ENCODE data around the gene ATP5PO.
"Not testable (repeated sequence)": the region's sequence is repeated elsewhere in the genome, so short reads cannot be mapped to it uniquely, and the experiment has no call there.

Gene ATP5PO

DNA sequence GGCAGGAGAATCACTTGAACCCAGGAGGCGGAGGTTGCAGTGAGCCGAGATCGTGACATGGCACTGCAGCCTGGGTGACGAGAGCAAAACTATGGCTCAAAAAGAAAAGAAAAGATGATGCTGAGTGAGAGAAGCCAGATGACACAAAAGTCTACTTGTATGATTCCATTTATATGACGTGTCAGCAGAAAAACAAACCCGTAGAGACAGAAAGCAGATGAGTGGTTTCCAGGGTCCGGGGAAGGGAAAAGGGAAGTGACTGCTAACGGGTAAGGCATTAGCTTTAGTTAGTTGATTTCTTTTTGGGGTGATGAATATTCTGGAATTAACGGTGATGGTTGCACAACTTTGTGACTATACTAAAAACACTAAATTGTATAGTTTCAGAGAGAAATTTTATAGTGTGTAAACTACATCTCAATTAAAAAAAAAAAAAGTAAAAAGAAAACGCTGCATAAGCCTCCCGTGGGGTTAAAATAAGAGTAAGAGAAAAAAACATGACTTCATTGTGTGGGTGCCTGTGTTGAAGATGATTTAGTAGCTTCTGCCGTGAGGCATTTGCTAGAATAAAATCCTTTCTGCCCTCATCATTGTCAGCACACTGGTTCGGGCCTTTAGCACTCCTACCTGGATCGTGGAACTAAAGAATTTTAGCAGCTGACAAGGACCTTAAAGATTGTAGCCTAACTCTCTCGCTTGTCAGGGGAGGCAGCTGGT is 24.7 kb upstream of the ATP5PO start:
- DNase-seq (ENCODE audit: low spot score), result no peak

- no peak for DNase-seq (ENCODE audit: low spot score)
Observed at GRCh38 chr21:33939226-33939625, 23.6 kb upstream of the ATP5PO start.

- no peak for DNase-seq (ENCODE audit: low spot score)
Observed at GRCh38 chr21:33938381-33938780, 22.8 kb upstream of the ATP5PO start.

- no peak for DNase-seq (ENCODE audit: low spot score)
Observed at GRCh38 chr21:33937931-33938339, 22.3 kb upstream of the ATP5PO start.

GRCh38 chr21:33937146-33937545 is 21.5 kb upstream of the ATP5PO start:
- no peak for DNase-seq (ENCODE audit: low spot score)

DNA sequence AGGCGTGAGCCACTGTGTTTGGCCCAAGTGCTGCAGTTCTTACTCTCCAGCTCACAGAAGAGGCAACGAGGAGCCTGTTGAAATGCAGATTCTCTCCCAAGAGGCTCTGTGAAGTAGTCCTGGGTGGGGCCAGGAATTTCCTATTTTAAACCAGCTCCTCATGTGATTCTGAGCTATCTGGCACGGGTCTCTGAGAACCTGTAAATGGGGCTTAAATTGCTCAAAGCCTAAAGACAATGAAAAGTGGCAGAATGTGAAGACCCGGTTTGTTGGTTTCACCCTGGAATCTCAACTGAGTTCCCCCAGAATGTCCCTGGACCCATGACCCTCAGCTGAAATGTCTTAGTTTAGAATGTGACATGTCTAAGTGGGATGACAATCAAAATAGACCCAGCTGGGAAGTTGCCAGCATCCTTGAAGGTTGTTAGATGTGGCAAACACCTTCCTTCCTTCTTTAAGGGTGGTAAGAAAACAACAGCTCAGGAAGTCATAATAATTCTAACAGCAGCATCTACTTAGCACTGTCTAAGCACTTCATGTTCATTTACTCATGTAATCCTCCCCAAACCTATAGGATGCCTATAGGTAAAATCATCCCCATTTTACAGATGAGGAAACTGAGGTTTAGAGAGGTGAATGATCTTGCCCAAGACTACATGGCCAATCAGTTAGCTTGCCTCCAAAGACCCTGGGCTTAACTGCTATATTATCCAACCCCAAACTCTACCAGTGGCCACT is 20.9 kb upstream of the ATP5PO start:
- DNase-seq (ENCODE audit: low spot score), result no peak

DNA sequence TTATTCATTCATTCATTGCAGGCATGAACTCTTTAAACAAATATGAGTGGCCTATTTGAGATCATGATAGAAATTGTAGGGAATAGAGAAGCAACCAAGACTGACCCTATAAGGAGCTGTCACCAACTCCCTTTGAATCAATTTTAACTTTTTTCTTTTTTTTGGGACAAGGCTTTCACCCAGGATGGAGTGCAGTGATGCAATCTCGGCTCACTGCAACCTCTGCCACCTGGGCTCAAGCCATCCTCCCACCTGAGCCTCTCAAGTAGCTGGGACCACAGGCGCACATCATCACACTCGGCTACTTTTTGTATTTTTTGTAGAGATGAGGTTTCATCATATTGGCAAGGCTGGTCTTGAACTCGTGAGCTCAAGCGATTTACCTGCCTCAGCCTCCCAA is 17.1 kb upstream of the ATP5PO start:
- no peak for DNase-seq (ENCODE audit: low spot score)

DNA sequence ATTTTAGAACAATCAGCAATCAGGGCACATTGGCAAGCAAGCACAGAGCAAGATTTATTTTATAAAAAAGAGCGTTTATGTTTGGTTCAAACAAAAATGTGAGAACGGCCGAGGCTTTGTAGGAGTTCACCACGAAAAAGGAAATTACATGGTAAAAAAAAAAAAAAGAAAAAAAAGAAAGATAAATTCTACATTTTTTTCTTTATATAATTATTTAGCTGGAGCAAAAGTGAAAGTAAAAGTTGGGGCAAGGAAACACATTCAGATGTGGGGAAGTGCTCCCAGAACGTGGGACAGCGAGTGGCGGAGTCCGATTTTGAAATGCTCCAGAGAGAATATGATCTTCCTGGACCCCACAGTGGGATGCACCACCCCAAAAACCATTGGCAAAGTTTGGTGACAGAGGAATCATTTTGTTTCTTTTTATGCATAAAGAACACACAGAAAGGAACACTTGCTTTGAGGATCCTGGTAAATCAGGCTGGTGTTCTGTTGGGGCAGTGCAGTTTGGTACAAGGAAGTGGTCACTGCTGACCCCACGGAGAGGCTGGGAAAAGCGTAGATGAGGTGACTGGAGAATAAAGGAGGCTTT is 16.3 kb upstream of the ATP5PO start:
- no peak for DNase-seq (ENCODE audit: low spot score)

DNA sequence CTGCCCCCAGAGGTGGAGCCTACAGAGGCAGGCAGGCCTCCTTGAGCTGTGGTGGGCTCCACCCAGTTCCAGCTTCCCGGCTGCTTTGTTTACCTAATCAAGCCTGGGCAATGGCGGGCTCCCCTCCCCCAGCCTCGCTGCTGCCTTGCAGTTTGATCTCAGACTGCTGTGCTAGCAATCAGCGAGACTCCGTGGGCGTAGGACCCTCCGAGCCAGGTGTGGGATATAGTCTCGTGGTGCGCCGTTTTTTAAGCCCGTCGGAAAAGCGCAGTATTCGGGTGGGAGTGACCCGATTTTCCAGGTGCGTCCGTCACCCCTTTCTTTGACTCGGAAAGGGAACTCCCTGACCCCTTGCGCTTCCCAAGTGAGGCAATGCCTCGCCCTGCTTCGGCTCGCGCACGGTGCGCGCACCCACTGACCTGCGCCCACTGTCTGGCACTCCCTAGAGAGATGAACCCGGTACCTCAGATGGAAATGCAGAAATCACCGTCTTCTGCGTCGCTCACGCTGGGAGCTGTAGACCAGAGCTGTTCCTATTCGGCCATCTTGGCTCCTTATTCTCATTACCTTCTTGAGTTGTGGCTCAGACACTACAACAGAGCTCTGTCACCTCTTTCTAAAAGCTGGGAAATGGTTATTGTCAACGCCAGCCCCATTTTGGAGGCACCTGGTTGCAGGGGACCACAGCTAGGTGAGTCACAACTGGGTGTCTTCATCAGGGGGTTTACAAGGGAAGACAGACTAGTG is 15.6 kb upstream of the ATP5PO start:
- not testable (repeated sequence) for DNase-seq (ENCODE audit: low spot score)

DNA sequence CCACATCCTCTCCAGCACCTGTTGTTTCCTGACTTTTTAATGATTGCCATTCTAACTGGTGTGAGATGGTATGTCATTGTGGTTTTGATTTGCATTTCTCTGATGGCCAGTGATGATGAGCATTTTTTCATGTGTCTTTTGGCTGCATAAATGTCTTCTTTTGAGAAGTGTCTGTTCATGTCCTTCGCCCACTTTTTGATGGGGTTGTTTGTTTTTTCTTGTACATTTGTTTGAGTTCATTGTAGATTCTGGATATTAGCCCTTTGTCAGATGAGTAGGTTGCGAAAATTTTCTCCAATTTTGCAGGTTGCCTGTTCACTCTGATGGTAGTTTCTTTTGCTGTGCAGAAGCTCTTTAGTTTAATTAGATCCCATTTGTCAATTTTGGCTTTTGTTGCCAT is 10.6 kb upstream of the ATP5PO start:
- DNase-seq (ENCODE audit: low spot score), result not testable (repeated sequence)

DNA sequence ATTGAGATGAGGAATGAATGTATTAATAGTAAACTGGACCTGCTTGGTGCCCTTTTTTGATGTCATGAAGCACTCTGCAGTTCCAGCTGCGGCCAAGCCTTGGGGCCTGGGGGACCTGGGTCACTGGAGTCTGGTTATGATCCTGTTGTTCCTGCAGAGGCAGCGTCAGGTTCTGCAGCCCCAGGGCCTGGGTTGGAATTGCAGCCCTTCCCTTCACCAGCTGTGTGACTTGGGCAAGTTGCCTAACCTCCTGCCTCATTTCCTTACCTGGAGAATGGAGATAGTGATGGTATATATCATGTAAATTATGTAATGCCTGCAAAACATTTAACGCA is 9.1 kb upstream of the ATP5PO start:
- no peak for DNase-seq (ENCODE audit: low spot score)

DNA sequence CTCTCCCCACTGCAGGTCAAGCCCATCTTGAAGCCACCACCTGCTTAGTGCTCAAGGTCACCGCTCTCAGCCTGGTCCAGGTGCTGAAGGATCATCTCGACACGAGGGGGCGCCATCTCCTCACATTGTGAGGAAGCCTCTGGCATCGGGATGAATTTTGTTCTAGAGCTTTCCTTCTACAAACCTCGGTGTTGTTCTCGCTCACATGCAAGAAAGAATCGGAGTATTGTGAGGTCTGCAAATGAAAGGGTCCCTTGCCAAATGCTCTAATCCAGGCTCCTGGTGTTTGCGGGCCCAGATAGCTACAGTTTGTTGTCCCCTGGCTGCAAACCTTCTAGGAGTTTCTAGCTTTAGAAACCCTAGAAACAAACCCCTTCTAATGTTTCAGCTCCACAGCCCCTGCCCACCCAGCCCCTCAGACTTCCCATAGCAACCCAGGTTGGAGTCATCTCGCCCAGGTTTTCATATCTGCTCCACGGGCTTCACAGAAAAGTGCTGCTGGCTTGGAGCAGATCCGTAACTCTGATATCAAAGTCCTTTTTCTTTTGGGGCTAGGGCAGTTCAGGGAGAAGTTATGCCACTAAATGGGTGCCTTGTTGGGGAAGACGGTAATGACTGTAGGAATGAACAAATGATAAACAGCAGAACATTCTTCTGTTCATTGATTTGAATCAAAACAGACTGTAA is 8.6 kb upstream of the ATP5PO start:
- peak; percentile 78 for DNase-seq (ENCODE audit: low spot score)

GRCh38 chr21:33917421-33917820 is 1.8 kb upstream of the ATP5PO start:
- DNase-seq (ENCODE audit: low spot score), result no peak

GRCh38 chr21:33916200-33916567 is 580 bp upstream of the ATP5PO start:
- no peak for DNase-seq (ENCODE audit: low spot score)

DNA sequence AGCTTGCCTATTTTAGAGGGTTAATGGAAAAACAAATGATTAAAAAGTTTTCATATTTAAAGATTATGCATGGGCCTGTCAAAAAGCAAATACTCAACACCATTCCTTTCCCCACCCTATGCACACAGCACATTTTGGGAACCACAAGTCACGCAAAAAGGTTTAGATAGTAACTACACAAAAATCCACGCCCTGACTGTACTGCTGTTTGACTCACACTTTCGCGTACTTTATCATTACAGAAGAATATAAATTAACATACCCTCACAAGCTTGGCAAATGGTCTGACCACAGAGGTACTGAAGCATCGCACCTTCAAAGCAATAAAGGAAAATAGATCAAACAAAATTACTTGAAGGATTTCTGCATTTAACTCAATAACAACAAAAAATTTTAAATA is 1.4 kb downstream of the ATP5PO start:
- DNase-seq (ENCODE audit: low spot score), result peak; percentile 47

DNA sequence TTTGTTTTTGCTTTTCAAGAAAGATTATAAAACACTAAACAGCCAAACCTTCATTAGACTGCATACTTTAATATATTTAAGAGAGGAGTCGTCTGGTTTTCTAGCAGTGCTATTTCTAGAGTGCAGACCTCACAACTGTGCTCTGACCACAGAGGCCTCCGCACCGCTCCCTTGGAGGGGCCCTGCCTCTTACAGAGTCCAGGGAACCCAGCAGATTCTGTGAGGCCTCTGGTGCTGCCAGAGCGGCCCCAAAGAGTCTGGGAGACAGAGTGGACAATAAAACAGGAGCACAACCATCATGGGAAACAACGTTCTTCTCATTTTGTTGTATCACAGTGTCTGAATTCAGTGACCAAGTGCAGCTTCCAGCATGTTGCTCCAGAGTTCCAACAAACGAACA is 5.8 kb downstream of the ATP5PO start:
- DNase-seq (ENCODE audit: low spot score), result no peak

- no peak for DNase-seq (ENCODE audit: low spot score)
Observed at GRCh38 chr21:33908760-33909159, 6.8 kb downstream of the ATP5PO start.

DNA sequence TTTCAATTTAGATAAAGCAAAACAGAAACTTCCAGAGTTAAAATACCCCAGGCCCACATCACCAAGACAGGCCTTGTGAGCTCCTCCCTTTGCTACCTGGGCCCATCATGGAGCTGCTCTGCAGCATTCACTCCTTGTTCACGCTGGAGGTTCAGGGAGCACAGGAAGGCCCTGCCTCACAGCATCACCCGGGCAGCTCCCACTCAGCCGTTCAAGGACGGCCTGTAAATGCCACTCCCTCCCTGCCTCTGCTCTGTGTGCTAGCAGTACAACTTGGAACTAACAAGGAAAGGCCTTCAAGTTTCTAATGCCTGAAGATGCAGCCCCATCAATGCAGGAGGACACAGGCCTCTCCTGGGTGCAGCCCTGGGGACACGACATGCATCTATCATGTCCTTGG is 11.6 kb downstream of the ATP5PO start:
- DNase-seq (ENCODE audit: low spot score), result no peak

DNA sequence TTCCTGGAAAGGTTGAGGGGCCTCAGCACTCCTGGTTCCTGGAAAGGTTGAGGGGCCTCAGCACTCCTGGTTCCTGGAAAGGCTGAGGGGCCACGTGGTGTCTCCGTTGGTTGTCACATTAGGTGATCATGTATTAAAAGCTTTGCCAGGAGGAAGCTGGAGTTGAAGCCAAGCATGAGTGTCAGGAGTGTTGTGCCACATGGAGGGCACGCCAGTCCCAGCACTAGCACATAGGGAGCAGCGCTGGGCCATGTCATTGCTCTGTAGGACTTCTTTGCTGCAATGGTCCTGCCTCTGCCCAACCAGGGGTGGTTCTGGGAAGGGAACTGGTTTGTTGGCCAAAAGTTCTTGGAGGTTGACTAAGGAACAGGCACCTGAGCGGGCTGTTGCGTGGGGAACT is 13.3 kb downstream of the ATP5PO start:
- DNase-seq (ENCODE audit: low spot score), result no peak

DNA sequence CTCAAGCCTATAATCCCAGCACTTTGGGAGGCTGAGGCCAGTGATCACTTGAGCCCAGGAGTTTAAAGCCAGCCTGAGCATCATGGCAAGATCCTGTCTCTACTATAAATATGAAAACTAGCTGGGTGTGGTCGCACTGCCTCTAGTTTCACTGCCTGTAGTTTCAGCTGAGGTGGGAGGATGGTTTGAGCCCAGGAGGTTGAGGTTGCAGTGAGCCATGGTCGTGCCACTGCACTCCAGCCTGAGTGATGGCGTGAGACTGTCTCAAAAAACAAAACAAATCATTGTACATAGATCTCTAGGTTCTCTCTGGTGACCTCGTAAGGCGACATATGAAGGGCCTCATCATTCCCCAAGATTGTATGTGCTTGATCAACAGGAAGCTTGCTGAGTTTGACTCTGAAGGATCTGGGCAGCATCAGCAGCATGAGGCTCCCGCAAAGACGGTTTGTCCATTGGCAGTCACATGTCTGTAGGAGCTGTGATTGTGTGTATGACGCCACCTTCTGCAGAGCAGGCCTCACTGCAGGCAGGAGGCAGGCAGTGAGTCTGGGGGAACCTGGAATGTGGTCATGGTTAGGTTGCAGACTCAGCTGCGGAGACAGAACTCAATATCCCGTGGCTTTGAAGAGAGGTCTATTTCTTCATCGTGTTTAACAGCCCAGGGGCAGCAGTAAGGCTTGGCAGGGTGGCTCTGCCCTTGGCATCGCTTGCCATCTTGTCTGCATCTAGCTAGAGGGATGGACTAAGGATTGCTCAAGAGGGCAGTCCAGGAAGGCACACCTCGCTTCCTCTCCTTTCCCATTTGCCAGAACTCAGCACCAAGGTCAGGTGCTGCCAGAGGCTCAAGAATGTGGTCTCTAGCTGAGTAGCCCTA is 14.0 kb downstream of the ATP5PO start:
- peak; percentile 64 for DNase-seq (ENCODE audit: low spot score)

- DNase-seq (ENCODE audit: low spot score), result no peak
Observed at GRCh38 chr21:33899199-33899598, 16.4 kb downstream of the ATP5PO start.

All from RKO (cell line).